Measurements from ENCODE around the gene MTUS2.

The MTUS2 gene

GRCh38 chr13:29474991-29475390 lies 654.9 kb downstream of the MTUS2 start:
- DNase-seq (ENCODE audit: low read depth in 2 of 2, low spot score in 1 of 2), result no peak

GRCh38 chr13:29476046-29476445 lies 655.9 kb downstream of the MTUS2 start:
- no peak for DNase-seq (ENCODE audit: low read depth in 2 of 2, low spot score in 1 of 2)

- no peak for DNase-seq (ENCODE audit: low read depth in 2 of 2, low spot score in 1 of 2)
These were observed 659.8 kb downstream of the MTUS2 start for GRCh38 chr13:29479716-29480492.

GRCh38 chr13:29480893-29481525 lies 660.9 kb downstream of the MTUS2 start:
- DNase-seq (ENCODE audit: low read depth in 2 of 2, low spot score in 1 of 2), result no peak

GRCh38 chr13:29481603-29482002 lies 661.5 kb downstream of the MTUS2 start:
- no peak for DNase-seq (ENCODE audit: low read depth in 2 of 2, low spot score in 1 of 2)

- DNase-seq (ENCODE audit: low read depth in 2 of 2, low spot score in 1 of 2), result no peak
These were observed 662.4 kb downstream of the MTUS2 start for GRCh38 chr13:29482504-29482903.

GRCh38 chr13:29483211-29483610 lies 663.1 kb downstream of the MTUS2 start:
- no peak for DNase-seq (ENCODE audit: low read depth in 2 of 2, low spot score in 1 of 2)

- DNase-seq (ENCODE audit: low read depth in 2 of 2, low spot score in 1 of 2), result no peak
These were observed 663.5 kb downstream of the MTUS2 start for GRCh38 chr13:29483623-29484022.

GRCh38 chr13:29484236-29484635 lies 664.1 kb downstream of the MTUS2 start:
- no peak for DNase-seq (ENCODE audit: low read depth in 2 of 2, low spot score in 1 of 2)

GRCh38 chr13:29484796-29485195 lies 664.7 kb downstream of the MTUS2 start:
- no peak for DNase-seq (ENCODE audit: low read depth in 2 of 2, low spot score in 1 of 2)

GRCh38 chr13:29486551-29486950 lies 666.4 kb downstream of the MTUS2 start:
- DNase-seq (ENCODE audit: low read depth in 2 of 2, low spot score in 1 of 2), result no peak

- no peak for DNase-seq (ENCODE audit: low read depth in 2 of 2, low spot score in 1 of 2)
These were observed 667.6 kb downstream of the MTUS2 start for GRCh38 chr13:29487466-29488454.

- no peak for DNase-seq (ENCODE audit: low read depth in 2 of 2, low spot score in 1 of 2)
These were observed 669.8 kb downstream of the MTUS2 start for GRCh38 chr13:29489650-29490560.

- no peak for DNase-seq (ENCODE audit: low read depth in 2 of 2, low spot score in 1 of 2)
These were observed 670.4 kb downstream of the MTUS2 start for GRCh38 chr13:29490561-29490885.

- no peak for DNase-seq (ENCODE audit: low read depth in 2 of 2, low spot score in 1 of 2)
These were observed 671.1 kb downstream of the MTUS2 start for GRCh38 chr13:29491248-29491647.

- DNase-seq (ENCODE audit: low read depth in 2 of 2, low spot score in 1 of 2), result no peak
These were observed 673.7 kb downstream of the MTUS2 start for GRCh38 chr13:29493796-29494195.

GRCh38 chr13:29494520-29494919 lies 674.4 kb downstream of the MTUS2 start:
- DNase-seq (ENCODE audit: low read depth in 2 of 2, low spot score in 1 of 2), result no peak

- no peak for DNase-seq (ENCODE audit: low read depth in 2 of 2, low spot score in 1 of 2)
These were observed 676.1 kb downstream of the MTUS2 start for GRCh38 chr13:29496241-29496712.

- no peak for DNase-seq (ENCODE audit: low read depth in 2 of 2, low spot score in 1 of 2)
These were observed 677.1 kb downstream of the MTUS2 start for GRCh38 chr13:29497137-29497654.

- no peak for DNase-seq (ENCODE audit: low read depth in 2 of 2, low spot score in 1 of 2)
These were observed 678.4 kb downstream of the MTUS2 start for GRCh38 chr13:29498426-29499040.
